ENCODE measurements around the gene CSNK1A1.
"Not testable (repeated sequence)": the region's sequence is repeated elsewhere in the genome, so short reads cannot be mapped to it uniquely, and the experiment has no call there.

Gene CSNK1A1

GRCh38 chr5:149572576-149573231 lies 21.5 kb upstream of the CSNK1A1 start:
- DNase-seq (ENCODE audit: low read depth): no peak

GRCh38 chr5:149572170-149572569 lies 20.9 kb upstream of the CSNK1A1 start:
- no peak for DNase-seq (ENCODE audit: low read depth)

DNA sequence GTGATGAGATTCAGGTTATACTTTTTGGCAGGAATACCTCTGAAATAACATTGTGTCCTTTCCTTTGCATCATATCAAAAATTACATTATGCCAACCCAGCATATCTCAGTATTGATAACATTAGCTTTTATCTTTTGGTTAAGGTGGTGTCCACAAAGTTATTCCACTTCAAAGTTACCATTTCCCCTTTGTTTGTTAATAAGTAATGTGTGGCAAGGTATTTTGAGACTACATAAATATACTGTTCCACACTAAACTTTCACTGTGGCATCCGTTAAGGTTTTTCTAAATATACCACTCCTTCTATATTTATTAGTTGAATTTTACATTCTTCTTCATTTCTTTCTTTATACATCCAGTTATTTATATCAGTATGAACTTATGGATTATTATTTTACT lies 16.0 kb upstream of the CSNK1A1 start:
- DNase-seq (ENCODE audit: low read depth): no peak

DNA sequence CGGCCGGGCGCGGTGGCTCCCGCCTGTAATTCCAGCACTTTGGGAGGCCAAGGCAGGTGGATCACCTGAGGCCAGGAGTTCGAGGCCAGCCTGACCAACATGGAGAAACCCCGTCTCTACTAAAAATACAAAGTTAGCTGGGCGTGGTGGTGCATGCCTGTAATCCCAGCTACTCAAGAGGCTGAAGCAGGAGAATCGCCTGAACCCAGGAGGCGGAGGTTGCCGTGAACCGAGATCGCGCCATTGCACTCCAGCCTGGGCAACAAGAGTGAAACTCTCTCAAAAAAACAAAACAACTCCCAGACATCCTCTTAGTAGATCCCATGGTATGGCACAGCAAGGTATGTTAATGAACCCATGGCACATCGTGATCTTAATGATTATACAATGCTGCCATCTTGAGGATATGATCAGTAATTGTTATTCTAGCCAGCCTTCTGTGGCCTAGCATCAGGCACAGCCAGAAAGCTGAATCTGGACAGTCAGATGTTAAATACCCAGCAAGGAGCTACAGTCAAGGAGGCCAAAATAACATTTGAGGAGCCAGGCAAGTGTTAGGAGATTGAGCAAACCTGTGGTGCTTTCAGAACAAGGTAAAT lies 13.4 kb upstream of the CSNK1A1 start:
- DNase-seq (ENCODE audit: low read depth): peak; percentile 93

DNA sequence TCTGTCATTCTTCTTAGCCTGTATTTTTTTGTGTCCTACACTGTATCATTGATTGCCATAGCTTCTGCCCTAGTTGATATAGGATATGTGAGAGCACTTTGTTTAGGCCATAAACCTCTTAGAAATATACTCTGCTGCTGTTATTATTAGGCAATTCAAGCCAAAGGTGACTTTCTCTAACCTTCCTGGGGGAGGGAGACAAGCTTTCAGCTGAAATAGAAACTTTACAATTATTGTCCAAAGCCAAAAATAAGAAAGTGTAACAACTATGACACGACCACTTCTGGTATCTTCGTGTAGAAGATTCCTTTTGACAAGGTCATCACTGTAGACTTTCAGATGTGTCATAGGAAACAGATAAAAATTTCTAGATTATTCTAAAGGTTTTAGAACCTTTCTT lies 12.2 kb upstream of the CSNK1A1 start:
- DNase-seq (ENCODE audit: low read depth): peak; percentile 67

GRCh38 chr5:149561848-149562247 lies 10.6 kb upstream of the CSNK1A1 start:
- peak; percentile 99 for DNase-seq (ENCODE audit: low read depth)

DNA sequence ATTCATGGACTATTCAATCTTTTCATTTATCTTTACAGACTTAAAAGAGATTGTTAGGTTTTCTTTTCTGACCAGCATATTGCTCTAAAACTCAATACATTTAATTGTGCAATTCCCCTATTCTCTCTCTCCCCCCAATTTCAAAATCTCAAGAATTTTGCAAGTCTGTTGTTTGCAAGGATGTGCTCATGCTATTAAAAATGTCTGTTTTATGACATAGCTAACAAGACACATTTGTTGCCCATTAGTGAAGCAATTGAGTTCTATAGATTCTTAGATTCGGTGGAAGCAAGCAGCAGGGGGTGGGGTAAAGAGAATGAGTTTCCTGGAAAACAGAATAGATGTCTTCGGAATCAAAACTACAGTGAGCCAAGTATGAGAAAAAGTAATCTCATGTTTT lies 8.5 kb upstream of the CSNK1A1 start:
- DNase-seq (ENCODE audit: low read depth): no peak

- no peak for DNase-seq (ENCODE audit: low read depth)
These were observed 1.4 kb upstream of the CSNK1A1 start for GRCh38 chr5:149552553-149553160.

- no peak for DNase-seq (ENCODE audit: low read depth)
These were observed 827 bp upstream of the CSNK1A1 start for GRCh38 chr5:149552038-149552494.

GRCh38 chr5:149550594-149551226 lies 529 bp downstream of the CSNK1A1 start:
- peak; percentile 42 for DNase-seq (ENCODE audit: low read depth)

DNA sequence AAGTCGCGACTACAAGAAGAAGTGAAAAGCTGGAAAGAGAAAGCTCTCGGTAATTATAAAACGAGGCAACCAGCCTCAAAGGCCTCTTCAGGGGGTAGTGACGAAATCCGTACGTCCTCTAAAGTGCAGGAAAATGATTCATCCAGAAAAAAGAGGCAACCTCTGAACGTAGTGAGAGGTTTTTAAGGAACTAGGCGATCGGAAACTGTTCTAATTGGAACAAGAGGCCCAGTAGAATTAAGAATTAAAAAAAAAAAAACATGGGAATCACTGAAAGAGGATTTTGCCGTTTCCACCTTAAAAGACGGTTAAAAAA lies 1.0 kb downstream of the CSNK1A1 start:
- peak; percentile 77 for DNase-seq (ENCODE audit: low read depth)

GRCh38 chr5:149549461-149550267 lies 1.6 kb downstream of the CSNK1A1 start:
- peak; percentile 73 for DNase-seq (ENCODE audit: low read depth)

GRCh38 chr5:149546974-149547373 lies 4.3 kb downstream of the CSNK1A1 start:
- DNase-seq (ENCODE audit: low read depth): no peak

GRCh38 chr5:149545327-149545726 lies 5.9 kb downstream of the CSNK1A1 start:
- DNase-seq (ENCODE audit: low read depth): no peak

- no peak for DNase-seq (ENCODE audit: low read depth)
These were observed 7.2 kb downstream of the CSNK1A1 start for GRCh38 chr5:149544028-149544420.

DNA sequence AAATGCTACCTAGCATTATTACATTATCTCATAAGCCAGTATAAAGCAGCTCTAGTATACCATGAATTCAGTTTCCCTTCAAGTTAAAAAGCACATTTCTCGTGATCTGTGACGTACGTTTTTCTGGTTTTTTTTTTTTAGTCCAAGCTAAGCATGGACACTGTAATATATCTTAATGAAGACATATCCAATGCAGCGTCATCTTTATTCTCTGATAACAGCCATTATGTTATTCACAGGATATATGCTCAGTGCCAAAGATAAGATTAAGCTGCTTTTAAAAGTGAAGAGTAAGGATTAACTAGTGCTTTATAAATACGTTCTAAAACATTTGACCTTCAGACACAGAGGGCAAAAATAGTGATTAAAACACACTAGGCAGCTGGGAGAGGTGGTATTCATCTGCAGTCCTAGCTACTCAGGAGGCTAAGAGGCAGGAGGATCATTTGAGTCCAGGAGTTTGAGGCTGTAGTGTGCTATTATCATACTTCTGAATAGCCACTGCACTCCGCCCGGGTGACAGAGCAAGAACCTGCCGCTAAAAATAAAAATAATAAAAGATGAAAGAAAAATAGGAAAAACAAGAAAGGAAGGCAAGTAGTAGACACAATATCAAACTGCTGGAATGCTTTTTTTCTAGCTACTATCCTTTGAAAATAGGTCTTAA lies 7.7 kb downstream of the CSNK1A1 start:
- no peak for DNase-seq (ENCODE audit: low read depth)

GRCh38 chr5:149541893-149542292 lies 9.3 kb downstream of the CSNK1A1 start:
- DNase-seq (ENCODE audit: low read depth): peak; percentile 13

- DNase-seq (ENCODE audit: low read depth): no peak
These were observed 11.2 kb downstream of the CSNK1A1 start for GRCh38 chr5:149540089-149540488.

DNA sequence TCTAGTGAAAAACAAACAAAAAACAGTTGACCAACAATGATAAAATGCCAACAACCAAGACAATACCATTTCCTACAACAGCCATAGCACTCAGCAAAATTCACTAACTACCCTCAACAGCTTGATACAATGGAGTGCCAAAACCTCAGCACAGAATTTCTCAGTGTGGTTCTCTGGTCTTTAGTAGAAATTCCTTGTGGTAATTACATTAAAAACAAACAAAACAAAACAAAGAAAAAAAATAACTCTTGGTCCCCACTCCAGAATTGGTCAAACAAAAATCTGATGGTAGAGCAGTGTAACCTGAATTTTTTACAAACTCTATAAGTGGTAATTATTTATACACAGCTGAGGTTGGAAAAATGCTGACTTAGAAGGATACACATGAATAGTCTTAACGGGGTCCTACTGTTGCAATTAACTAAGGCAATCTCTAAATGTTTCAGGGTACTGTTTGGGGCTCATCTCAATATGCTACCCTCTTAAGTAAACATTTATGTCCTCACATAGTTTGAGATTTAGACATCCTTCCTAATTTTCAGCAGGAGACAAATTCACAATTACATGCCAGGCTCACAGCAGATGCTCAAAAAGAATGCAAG lies 13.8 kb downstream of the CSNK1A1 start:
- no peak for DNase-seq (ENCODE audit: low read depth)

DNA sequence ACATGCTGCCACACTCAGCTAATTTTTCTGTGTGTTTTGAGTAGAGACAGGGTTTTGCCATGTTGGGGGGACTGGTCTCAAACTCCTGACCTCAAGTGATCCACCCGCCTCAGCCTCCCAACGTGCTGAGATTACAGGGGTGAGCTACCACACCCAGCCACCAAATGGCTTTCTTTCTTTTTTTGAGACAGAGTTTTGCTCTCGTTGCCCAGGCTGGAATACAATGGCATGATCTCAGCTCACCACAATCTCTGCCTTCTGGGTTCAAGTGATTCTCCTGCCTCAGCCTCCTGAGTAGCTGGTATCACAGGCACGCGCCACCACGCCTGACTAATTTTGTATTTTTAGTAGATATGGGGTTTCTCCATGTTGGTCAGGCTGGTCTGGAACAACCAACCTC lies 15.5 kb downstream of the CSNK1A1 start:
- DNase-seq (ENCODE audit: low read depth): not testable (repeated sequence)

- no peak for DNase-seq (ENCODE audit: low read depth)
These were observed 18.8 kb downstream of the CSNK1A1 start for GRCh38 chr5:149532413-149532812.
